ENCODE measurements around the gene CYP3A4. TPM values are rescaled to one million over a fixed set of nuclear protein-coding genes. Genes with fewer than 3 reads are reported as not detected.
"Not testable (repeated sequence)": the region's sequence is repeated elsewhere in the genome, so short reads cannot be mapped to it uniquely, and the experiment has no call there.

The CYP3A4 gene
- total RNA-seq, 1 experiment from 2014 or later = not detected

- H3K36me3 Mint-ChIP-seq (ENCODE audit: insufficient read depth, unreplicated experiment) = no peaks in the 10 kb centered on the region
- no TSS peak for BruUV-seq (replicated peaks)
Observed at GRCh38 chr7:99798972-99799371, 15.0 kb upstream of the CYP3A4 start.

GRCh38 chr7:99795864-99796263 is 11.9 kb upstream of the CYP3A4 start:
- H3K27me3 Mint-ChIP-seq (ENCODE audit: insufficient read depth, unreplicated experiment); H3K27me3 ChIP-seq (replicated peaks; ENCODE audit: control insufficient read depth, insufficient read depth, low read length); CTCF ChIA-PET; H3K4me1 ChIP-seq; DNase-seq; POLR2A ChIA-PET; H3K4me1 Mint-ChIP-seq (ENCODE audit: low read depth, unreplicated experiment); H3K4me3 ChIP-seq (ENCODE audit: low read depth, low read length); H3K27ac Mint-ChIP-seq (ENCODE audit: unreplicated experiment); intact Hi-C loops (cut with micrococcal nuclease; ENCODE audit: unreplicated experiment); H3K4me3 Mint-ChIP-seq (ENCODE audit: unreplicated experiment); H3K9me3 ChIP-seq; H3K36me3 Mint-ChIP-seq (ENCODE audit: insufficient read depth, unreplicated experiment); H3K36me3 ChIP-seq (ENCODE audit: control insufficient read depth, insufficient read depth, low read length); BruUV-seq (replicated peaks): not testable (repeated sequence)
- H3K9me3 Mint-ChIP-seq (ENCODE audit: unreplicated experiment) = peaks cover 10% of the 10 kb centered on the region

More at GRCh38 chr7:99798972-99799371, 15.0 kb upstream of the CYP3A4 start:
- Histone ChIP-seq H3K36me3 (ENCODE audit: control insufficient read depth, insufficient read depth, low read length) (no peaks in the 10 kb centered on the region), H3K4me1 (no peaks in the 10 kb centered on the region), H3K4me3 (ENCODE audit: low read depth, low read length) (no peak overlapping the region), H3K9me3 (no peaks in the 10 kb centered on the region; the same call in 1 of the 2 replicates), H3K27me3 (replicated peaks; ENCODE audit: control insufficient read depth, insufficient read depth, low read length) (no peaks in the 10 kb centered on the region; the same call in 1 of the 2 replicates)
- intact Hi-C loops (cut with micrococcal nuclease; ENCODE audit: unreplicated experiment) = no loop called here
- Mint-ChIP-seq H3K4me1 (ENCODE audit: low read depth, unreplicated experiment) (no peaks in the 10 kb centered on the region), H3K9me3 (ENCODE audit: unreplicated experiment) (peaks cover 15% of the 10 kb centered on the region), H3K4me3 (ENCODE audit: unreplicated experiment) (no peak overlapping the region), H3K27ac (ENCODE audit: unreplicated experiment) (no peak overlapping the region), H3K27me3 (ENCODE audit: insufficient read depth, unreplicated experiment) (peaks cover 8% of the 10 kb centered on the region)
- ChIA-PET POLR2A (interaction anchor here (0.6 kb wide), 1 partner anchor 80 kb away, joined by 4 read pairs; no protein-coding TSS in a partner anchor), CTCF (no interaction called here)
- no peak for TF ChIP-seq CTCF (IDR thresholded peaks at IDR 0.05; ENCODE audit: insufficient read depth in 1 of 2, low read depth in 1 of 2, low read length in 1 of 2, severe bottlenecking in 1 of 2, unreplicated experiment in 1 of 2)
- DNase-seq = no peak

GRCh38 chr7:99794585-99795502 is 10.9 kb upstream of the CYP3A4 start:
- Mint-ChIP-seq H3K4me3 (ENCODE audit: unreplicated experiment) (no peak overlapping the region), H3K4me1 (ENCODE audit: low read depth, unreplicated experiment) (no peaks in the 10 kb centered on the region), H3K9me3 (ENCODE audit: unreplicated experiment) (peaks cover 10% of the 10 kb centered on the region), H3K27me3 (ENCODE audit: insufficient read depth, unreplicated experiment) (no peaks in the 10 kb centered on the region), H3K27ac (ENCODE audit: unreplicated experiment) (no peak overlapping the region), H3K36me3 (ENCODE audit: insufficient read depth, unreplicated experiment) (no peaks in the 10 kb centered on the region)
- BruUV-seq (replicated peaks) = no TSS peak
- CTCF ChIA-PET = interaction anchor here (0.6 kb wide), 1 partner anchor 377 kb away, joined by 3 read pairs; no protein-coding TSS in a partner anchor
- no peak for TF ChIP-seq CTCF (IDR thresholded peaks at IDR 0.05; ENCODE audit: insufficient read depth in 1 of 2, low read depth in 1 of 2, low read length in 1 of 2, severe bottlenecking in 1 of 2, unreplicated experiment in 1 of 2)
- intact Hi-C loops (cut with micrococcal nuclease; ENCODE audit: unreplicated experiment) = no loop called here
- H3K36me3 ChIP-seq (ENCODE audit: control insufficient read depth, insufficient read depth, low read length) = no peaks in the 10 kb centered on the region
- no peaks in the 10 kb centered on the region for H3K4me1 ChIP-seq
- POLR2A ChIA-PET = no interaction called here
- no peaks in the 10 kb centered on the region; the same call in 1 of the 2 replicates for H3K27me3 ChIP-seq (replicated peaks; ENCODE audit: control insufficient read depth, insufficient read depth, low read length)
- H3K9me3 ChIP-seq = no peaks in the 10 kb centered on the region; the same call in 1 of the 2 replicates
- no peak overlapping the region for H3K4me3 ChIP-seq (ENCODE audit: low read depth, low read length)
- no peak for DNase-seq

Measured in Caco-2 (cell line).